ENCODE measurements around the gene ABTB2. TPM values are rescaled to one million over a fixed set of nuclear protein-coding genes. Genes with fewer than 3 reads are reported as not detected.

ABTB2 gene
- total RNA-seq, 6 experiments from 2014 or later = 6.0 to 14.9 (median 10.0) TPM

GRCh38 chr11:34212566-34212965 lies 145.2 kb downstream of the ABTB2 start:
- Histone ChIP-seq H3K4me1 (peaks cover 0 to 37% (median 4%) of the 10 kb centered on the region in 4 donors), H3K9me3 (no peaks in the 10 kb centered on the region), H3K36me3 (no peaks in the 10 kb centered on the region), H3K27me3 (no peaks in the 10 kb centered on the region), H3K27ac (peak overlapping the region in 2 of 3 donors; percentile 28 to 81), H3K4me3 (no peak overlapping the region)
- WGBS (ENCODE audit: insufficient coverage, low coverage, low lambda C conversion rate, missing lambda C conversion rate) = 87% methylated on average over 3 of the region's 3 CpGs
- TF ChIP-seq POLR2A (IDR thresholded peaks at IDR 0.05) = no peak
- TF ChIP-seq, protein P1, sequence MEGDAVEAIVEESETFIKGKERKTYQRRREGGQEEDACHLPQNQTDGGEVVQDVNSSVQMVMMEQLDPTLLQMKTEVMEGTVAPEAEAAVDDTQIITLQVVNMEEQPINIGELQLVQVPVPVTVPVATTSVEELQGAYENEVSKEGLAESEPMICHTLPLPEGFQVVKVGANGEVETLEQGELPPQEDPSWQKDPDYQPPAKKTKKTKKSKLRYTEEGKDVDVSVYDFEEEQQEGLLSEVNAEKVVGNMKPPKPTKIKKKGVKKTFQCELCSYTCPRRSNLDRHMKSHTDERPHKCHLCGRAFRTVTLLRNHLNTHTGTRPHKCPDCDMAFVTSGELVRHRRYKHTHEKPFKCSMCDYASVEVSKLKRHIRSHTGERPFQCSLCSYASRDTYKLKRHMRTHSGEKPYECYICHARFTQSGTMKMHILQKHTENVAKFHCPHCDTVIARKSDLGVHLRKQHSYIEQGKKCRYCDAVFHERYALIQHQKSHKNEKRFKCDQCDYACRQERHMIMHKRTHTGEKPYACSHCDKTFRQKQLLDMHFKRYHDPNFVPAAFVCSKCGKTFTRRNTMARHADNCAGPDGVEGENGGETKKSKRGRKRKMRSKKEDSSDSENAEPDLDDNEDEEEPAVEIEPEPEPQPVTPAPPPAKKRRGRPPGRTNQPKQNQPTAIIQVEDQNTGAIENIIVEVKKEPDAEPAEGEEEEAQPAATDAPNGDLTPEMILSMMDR (IDR thresholded peaks at IDR 0.05) = no peak
- ATAC-seq = no peak
- DNase-seq = no peak
- intact Hi-C loops (cut with DNase I) = no loop called here

DNA sequence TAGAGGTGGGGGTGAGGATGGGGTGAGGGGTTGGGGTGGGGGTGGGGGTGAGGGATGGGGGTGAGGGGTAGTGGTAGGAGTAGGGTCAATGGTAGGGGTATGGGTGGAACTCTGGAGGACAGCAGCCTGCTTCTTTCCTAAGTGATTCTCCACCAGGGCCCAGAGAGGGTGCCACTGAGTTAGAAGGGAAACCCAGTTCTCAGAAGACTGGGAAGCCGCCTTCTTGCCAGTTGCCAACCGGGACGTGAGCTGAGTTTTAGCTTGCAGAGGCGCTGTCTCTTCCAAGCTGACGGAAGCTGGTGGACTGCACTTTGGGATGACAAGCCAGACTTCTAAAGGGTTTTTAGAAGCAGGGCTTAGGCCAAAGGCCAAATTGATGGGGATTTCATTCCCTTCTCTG lies 148.0 kb downstream of the ABTB2 start:
- no peak for TF ChIP-seq POLR2A (IDR thresholded peaks at IDR 0.05)
- TF ChIP-seq, protein P1 (IDR thresholded peaks at IDR 0.05) = no peak
- ATAC-seq (no peak), DNase-seq (no peak)
- H3K27ac ChIP-seq = no peak overlapping the region
- H3K36me3 ChIP-seq = no peaks in the 10 kb centered on the region
- WGBS (ENCODE audit: insufficient coverage, low coverage, low lambda C conversion rate, missing lambda C conversion rate) = no CpG with 5 or more reads among the region's 5 CpGs
- peaks cover 0 to 33% (median 4%) of the 10 kb centered on the region in 4 donors for H3K4me1 ChIP-seq
- no peak overlapping the region for H3K4me3 ChIP-seq
- intact Hi-C loops (cut with DNase I) = no loop called here
- H3K27me3 ChIP-seq = no peaks in the 10 kb centered on the region
- H3K9me3 ChIP-seq = no peaks in the 10 kb centered on the region

GRCh38 chr11:34208266-34209135 lies 149.3 kb downstream of the ABTB2 start:
- Histone ChIP-seq H3K9me3 (no peaks in the 10 kb centered on the region), H3K36me3 (no peaks in the 10 kb centered on the region), H3K4me1 (peaks cover 0 to 24% (median 3%) of the 10 kb centered on the region in 4 donors), H3K4me3 (no peak overlapping the region), H3K27me3 (no peaks in the 10 kb centered on the region), H3K27ac (no peak overlapping the region)
- TF ChIP-seq POLR2A (IDR thresholded peaks at IDR 0.05) = no peak
- TF ChIP-seq, protein P1 (IDR thresholded peaks at IDR 0.05) = no peak
- no peak for DNase-seq
- intact Hi-C loops (cut with DNase I) = no loop called here
- ATAC-seq = peak in 3 of 4 donors; percentile 33 to 60 (median 44)
- 64% methylated on average over 8 of the region's 11 CpGs for WGBS (ENCODE audit: insufficient coverage, low coverage, low lambda C conversion rate, missing lambda C conversion rate)

- Histone ChIP-seq H3K27me3 (no peaks in the 10 kb centered on the region), H3K27ac (no peak overlapping the region), H3K36me3 (peaks cover 0 to 4% (median 0%) of the 10 kb centered on the region in 4 donors), H3K9me3 (no peaks in the 10 kb centered on the region), H3K4me1 (peaks cover 0 to 15% (median 0%) of the 10 kb centered on the region in 4 donors), H3K4me3 (no peak overlapping the region)
- DNase-seq = no peak
- WGBS (ENCODE audit: insufficient coverage, low coverage, low lambda C conversion rate, missing lambda C conversion rate) = 90% methylated on average over 5 of the region's 5 CpGs
- TF ChIP-seq, protein P1 (IDR thresholded peaks at IDR 0.05) = no peak
- no peak for TF ChIP-seq POLR2A (IDR thresholded peaks at IDR 0.05)
- ATAC-seq = no peak
- intact Hi-C loops (cut with DNase I) = no loop called here
Measured at GRCh38 chr11:34207487-34208180, 150.2 kb downstream of the ABTB2 start.

Data from right lobe of liver (tissue), 6 donors.